GM06990 (cell line): ENCODE results near the gene TYRO3.

ENCODE experiments used
- DNase-seq: peaks from one replicate; pipeline ENCODE4 v3.0.0-alpha.2; 2011; ENCODE audit not compliant: insufficient read length; ENCODE audit errors: extremely low read depth
- H3K27me3 ChIP-seq: replicated peaks from 2 replicates; pipeline ENCODE4 v1.6.0; 2011; ENCODE audit warnings: low read length; ENCODE audit not compliant: control insufficient read depth, insufficient read depth
- H3K36me3 ChIP-seq: 2 replicates; pipeline ENCODE4 v1.5.1; 2011; ENCODE audit warnings: low read length; ENCODE audit not compliant: control insufficient read depth, insufficient read depth
- H3K4me3 ChIP-seq: replicated peaks from 2 replicates; pipeline ENCODE4 v1.5.1; 2011; ENCODE audit warnings: low read depth, mild to moderate bottlenecking, control low read depth, low read length
- TF ChIP-seq, protein P1 (sequence below): IDR thresholded peaks from 2 replicates; pipeline ENCODE4 v1.5.1; 2011; ENCODE audit warnings: low read length, control low read depth, mild to moderate bottlenecking, inconsistent platforms; ENCODE audit not compliant: insufficient read depth, poor library complexity, severe bottlenecking

TYRO3 gene

DNA sequence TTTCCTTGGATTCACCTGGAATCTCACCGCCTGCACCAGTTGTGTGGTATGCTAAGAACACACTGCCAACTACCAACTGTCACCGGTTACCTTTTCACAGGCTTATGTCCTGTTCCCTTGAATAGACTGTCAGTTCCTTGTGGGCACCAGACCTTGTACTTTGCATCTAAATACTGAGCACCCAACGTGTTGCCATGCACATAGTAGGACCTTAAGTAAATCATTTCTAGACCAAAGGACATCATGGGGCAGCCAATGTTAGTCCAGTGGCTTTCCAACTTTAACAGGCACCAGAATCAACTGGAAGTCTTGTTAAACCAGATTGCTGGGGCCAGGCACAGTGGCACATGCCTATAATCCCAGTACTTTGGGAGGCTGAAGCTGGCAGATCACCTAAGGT, 13.8 kb upstream of the TYRO3 start:
- no peak overlapping the region for H3K4me3 ChIP-seq
- TF ChIP-seq, protein P1, sequence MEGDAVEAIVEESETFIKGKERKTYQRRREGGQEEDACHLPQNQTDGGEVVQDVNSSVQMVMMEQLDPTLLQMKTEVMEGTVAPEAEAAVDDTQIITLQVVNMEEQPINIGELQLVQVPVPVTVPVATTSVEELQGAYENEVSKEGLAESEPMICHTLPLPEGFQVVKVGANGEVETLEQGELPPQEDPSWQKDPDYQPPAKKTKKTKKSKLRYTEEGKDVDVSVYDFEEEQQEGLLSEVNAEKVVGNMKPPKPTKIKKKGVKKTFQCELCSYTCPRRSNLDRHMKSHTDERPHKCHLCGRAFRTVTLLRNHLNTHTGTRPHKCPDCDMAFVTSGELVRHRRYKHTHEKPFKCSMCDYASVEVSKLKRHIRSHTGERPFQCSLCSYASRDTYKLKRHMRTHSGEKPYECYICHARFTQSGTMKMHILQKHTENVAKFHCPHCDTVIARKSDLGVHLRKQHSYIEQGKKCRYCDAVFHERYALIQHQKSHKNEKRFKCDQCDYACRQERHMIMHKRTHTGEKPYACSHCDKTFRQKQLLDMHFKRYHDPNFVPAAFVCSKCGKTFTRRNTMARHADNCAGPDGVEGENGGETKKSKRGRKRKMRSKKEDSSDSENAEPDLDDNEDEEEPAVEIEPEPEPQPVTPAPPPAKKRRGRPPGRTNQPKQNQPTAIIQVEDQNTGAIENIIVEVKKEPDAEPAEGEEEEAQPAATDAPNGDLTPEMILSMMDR = no peak
- no peaks in the 10 kb centered on the region for H3K36me3 ChIP-seq
- no peak for DNase-seq
- H3K27me3 ChIP-seq = no peaks in the 10 kb centered on the region

DNA sequence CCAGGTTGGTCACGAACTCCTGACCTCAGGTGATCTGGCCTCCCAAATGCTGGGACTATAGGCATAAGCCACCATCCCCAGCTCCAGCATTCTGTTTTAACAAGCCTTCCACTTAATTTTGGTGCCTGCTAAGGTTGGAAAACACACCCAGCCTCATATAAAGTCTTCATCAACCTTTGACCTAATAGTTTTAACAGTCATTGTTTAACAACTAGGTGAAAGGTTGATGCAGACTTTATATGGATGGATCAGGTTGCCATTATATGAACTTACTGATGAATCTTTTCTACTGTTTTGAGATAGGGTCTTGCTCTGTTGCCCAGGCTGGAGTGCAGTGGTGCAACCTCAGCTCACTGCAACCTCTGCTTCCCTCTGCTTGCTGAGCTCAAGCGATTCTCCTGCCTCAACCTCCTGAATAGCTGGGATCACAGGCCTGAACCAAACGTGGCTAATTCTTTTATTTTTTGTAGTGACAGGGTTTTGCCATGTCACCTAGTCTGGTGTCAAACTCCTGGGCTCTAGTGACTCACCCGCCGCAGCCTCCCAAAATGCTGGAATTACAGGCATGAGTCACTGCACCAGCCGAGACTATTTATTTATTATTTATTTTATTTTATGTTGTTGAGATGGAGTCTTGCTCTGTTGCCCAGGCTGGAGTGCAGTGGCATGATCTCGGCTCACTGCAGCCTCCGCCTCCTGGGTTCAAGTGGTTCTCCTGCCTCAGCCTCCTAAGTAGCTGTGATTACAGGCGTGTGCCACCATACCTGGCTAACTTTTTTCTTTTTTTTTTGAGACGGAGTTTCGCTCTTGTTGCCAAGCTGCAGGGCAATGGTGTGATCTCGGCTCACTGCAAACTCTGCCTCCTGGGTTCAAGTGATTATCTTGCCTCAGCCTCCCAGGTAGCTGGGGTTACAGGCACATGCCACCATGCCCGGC, 11.9 kb upstream of the TYRO3 start:
- no peaks in the 10 kb centered on the region for H3K27me3 ChIP-seq
- DNase-seq = no peak
- no peak overlapping the region for H3K4me3 ChIP-seq
- no peaks in the 10 kb centered on the region for H3K36me3 ChIP-seq
- TF ChIP-seq, protein P1 = no peak

DNA sequence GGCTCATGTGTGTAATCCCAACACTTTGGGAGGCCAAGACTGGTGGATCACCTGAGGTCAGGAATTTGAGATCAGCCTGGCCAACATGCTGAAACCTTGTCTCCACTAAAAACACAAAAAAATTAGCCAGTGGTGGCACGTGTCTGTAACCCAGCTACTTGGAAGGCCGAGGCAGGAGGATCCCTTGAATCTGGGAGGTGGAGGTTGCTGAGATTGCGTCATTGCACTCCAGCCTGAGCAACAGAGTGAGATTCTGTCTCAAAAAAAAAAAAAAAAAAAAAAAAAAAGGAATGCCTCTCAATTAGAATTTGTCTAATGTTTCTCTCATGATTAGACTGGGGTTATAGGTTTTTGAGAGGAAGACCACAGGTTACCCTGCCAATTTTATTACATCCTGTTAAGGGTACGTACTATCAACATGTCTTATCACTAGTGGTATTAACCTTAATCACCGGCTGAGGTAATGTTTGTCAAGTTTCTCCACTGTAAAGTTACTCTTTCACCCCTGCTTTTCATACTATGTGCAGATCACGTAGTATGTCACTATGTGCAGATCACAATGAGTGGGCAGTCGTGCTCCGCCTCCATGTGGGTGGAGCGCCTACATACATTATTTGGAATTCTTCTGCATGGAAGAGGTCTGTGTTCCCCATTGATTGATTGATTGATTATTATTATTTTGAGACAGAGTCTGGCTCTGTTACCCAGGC, 8.8 kb upstream of the TYRO3 start:
- no peak for DNase-seq
- Histone ChIP-seq H3K36me3 (no peaks in the 10 kb centered on the region), H3K27me3 (no peaks in the 10 kb centered on the region; the same call in 1 of the 2 replicates), H3K4me3 (no peak overlapping the region)
- TF ChIP-seq, protein P1 = no peak

DNA sequence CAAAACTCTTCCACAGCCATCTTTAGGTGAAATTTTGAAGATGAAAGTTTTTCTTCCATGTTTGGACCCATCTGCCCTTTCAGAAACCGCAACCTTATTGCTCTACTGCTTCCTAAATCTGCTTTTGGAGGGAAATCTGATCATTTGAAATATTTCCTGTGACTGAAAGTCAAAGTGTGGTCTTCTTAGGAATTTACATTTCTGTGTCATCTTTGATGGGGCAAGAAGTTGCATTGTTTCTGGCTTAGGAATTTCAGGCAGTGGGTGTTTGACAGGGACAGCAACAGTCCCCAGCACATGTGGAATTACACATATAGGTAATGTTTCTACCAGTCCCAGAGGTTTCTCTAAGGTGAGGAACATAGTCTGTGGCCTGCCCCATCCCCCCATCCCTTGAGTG, 5.3 kb upstream of the TYRO3 start:
- no peaks in the 10 kb centered on the region for H3K36me3 ChIP-seq
- H3K27me3 ChIP-seq = no peaks in the 10 kb centered on the region; the same call in 1 of the 2 replicates
- TF ChIP-seq, protein P1 = no peak
- no peak overlapping the region for H3K4me3 ChIP-seq
- DNase-seq = no peak

DNA sequence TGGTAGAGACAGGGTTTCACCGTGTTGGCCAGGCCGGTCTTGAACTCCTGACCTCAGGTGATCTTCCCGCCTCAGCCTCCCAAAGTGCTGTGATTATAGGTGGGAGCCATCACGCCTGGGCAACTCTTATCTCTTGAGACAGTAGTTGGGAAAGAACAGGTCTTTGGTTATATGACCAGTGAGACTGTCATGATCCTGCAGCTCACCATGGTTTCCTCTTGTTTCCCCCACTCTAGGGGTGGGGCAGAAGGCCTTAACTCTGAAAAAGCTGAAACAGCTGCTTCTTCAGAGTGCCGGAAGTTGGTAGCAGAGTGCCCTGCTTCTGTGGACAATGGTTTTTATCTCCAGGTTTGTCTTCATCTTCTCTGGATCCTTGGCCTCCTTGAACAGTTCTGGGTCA, 4.7 kb upstream of the TYRO3 start:
- Histone ChIP-seq H3K36me3 (no peaks in the 10 kb centered on the region), H3K4me3 (no peak overlapping the region), H3K27me3 (no peaks in the 10 kb centered on the region; the same call in 1 of the 2 replicates)
- TF ChIP-seq, protein P1 = no peak
- DNase-seq = no peak
